Measurements from ENCODE around the gene ARFGEF3. TPM values are rescaled to one million over a fixed set of nuclear protein-coding genes. Genes with fewer than 3 reads are reported as not detected.
A peak's percentile ranks its signal among the peaks of the same experiment; 100 is the strongest.

The ARFGEF3 gene
- total RNA-seq, 2 donors from 2014 or later, result 13.5 to 21.8 TPM

GRCh38 chr6:138386897-138387296 lies 225.2 kb downstream of the ARFGEF3 start:
- intact Hi-C loops (cut with DNase I), result no loop called here
- no peak for TF ChIP-seq CTCF (IDR thresholded peaks at IDR 0.05)
- no peak for TF ChIP-seq POLR2A (IDR thresholded peaks at IDR 0.05)
- Histone ChIP-seq H3K27ac (no peak overlapping the region), H3K27me3 (no peaks in the 10 kb centered on the region), H3K36me3 (replicated peaks in 1 of 2; ENCODE audit: insufficient read depth in 1 of 2, low read depth in 2 of 2) (no peaks in the 10 kb centered on the region), H3K4me3 (no peak overlapping the region), H3K9me3 (no peaks in the 10 kb centered on the region), H3K4me1 (peaks cover 7% of the 10 kb centered on the region)
- 93 to 98% methylated on average over 3 of the region's 3 CpGs for WGBS, 2 donors
- DNase-seq (no peak), ATAC-seq (no peak)

GRCh38 chr6:138387577-138388368 lies 226.0 kb downstream of the ARFGEF3 start:
- no peak for TF ChIP-seq CTCF (IDR thresholded peaks at IDR 0.05)
- no peak for TF ChIP-seq POLR2A (IDR thresholded peaks at IDR 0.05)
- Histone ChIP-seq H3K27me3 (no peaks in the 10 kb centered on the region), H3K36me3 (replicated peaks in 1 of 2; ENCODE audit: insufficient read depth in 1 of 2, low read depth in 2 of 2) (no peaks in the 10 kb centered on the region), H3K9me3 (no peaks in the 10 kb centered on the region), H3K27ac (no peak overlapping the region), H3K4me3 (no peak overlapping the region), H3K4me1 (peaks cover 7% of the 10 kb centered on the region)
- no peak for ATAC-seq
- WGBS, 2 donors, result 48 to 53% methylated on average over 8 of the region's 8 CpGs
- DNase-seq, result peak in 1 of 4 donors; percentile 17
- intact Hi-C loops (cut with DNase I), result no loop called here

GRCh38 chr6:138389551-138389950 lies 227.8 kb downstream of the ARFGEF3 start:
- WGBS, 2 donors, result 93 to 94% methylated on average over 5 of the region's 5 CpGs
- no peak overlapping the region for H3K27ac ChIP-seq
- H3K36me3 ChIP-seq (replicated peaks in 1 of 2; ENCODE audit: insufficient read depth in 1 of 2, low read depth in 2 of 2), result no peaks in the 10 kb centered on the region
- intact Hi-C loops (cut with DNase I), result no loop called here
- peaks cover 7% of the 10 kb centered on the region for H3K4me1 ChIP-seq
- TF ChIP-seq CTCF (IDR thresholded peaks at IDR 0.05) (no peak), POLR2A (IDR thresholded peaks at IDR 0.05) (no peak)
- DNase-seq, result no peak
- ATAC-seq, result no peak
- H3K27me3 ChIP-seq, result no peaks in the 10 kb centered on the region
- no peak overlapping the region for H3K4me3 ChIP-seq
- no peaks in the 10 kb centered on the region for H3K9me3 ChIP-seq

Small RNAs within 50 kb of the gene (small RNA-seq; reads per million reads assigned to genes)
- not detected for gene AL031003.1

Other genes starting within 250 kb of the ARFGEF3 start
- 10 to 100 TPM; 16.5 to 35.8 TPM for gene PERP, start 54.5 kb upstream of the ARFGEF3 start, total RNA-seq
- not detected for gene PBOV1, start 56.6 kb downstream of the ARFGEF3 start, total RNA-seq
- not detected for gene SMIM28, start 216.0 kb downstream of the ARFGEF3 start, total RNA-seq
- gene HEBP2, start 242.3 kb downstream of the ARFGEF3 start, total RNA-seq, result 100 to 1,000 TPM in 1 of 2 donors, 10 to 100 TPM in 1; 33.2 to 181 TPM